HG03045 (cell line): ENCODE measurements around the gene MEAF6.
A peak's percentile ranks its signal among the peaks of the same experiment; 100 is the strongest.
"Not testable (repeated sequence)": the region's sequence is repeated elsewhere in the genome, so short reads cannot be mapped to it uniquely, and the experiment has no call there.

Experiments
- ATAC-seq: cut with Tn5 transposase; IDR thresholded peaks from one replicate; pipeline ENCODE4 v1.9.1; 2021; ENCODE audit warnings: mild to moderate bottlenecking, moderate library complexity; ENCODE audit not compliant: unreplicated experiment

MEAF6 gene

GRCh38 chr1:37514350-37515184, at the start of gene MEAF6:
Gene MEAF6 (minus strand): TSS chr1:37514766. CDS start chr1:37514746, 20 bp downstream.
- peak; percentile 94 for ATAC-seq

- ATAC-seq: no peak
Measured at GRCh38 chr1:37562984-37563383, 48.4 kb upstream of the MEAF6 start.

- no peak for ATAC-seq
Measured at GRCh38 chr1:37561133-37562132, 46.9 kb upstream of the MEAF6 start.

- ATAC-seq: no peak
Measured at GRCh38 chr1:37560401-37561132, 46.0 kb upstream of the MEAF6 start.

- ATAC-seq: not testable (repeated sequence)
Measured at GRCh38 chr1:37559957-37560379, 45.4 kb upstream of the MEAF6 start.

GRCh38 chr1:37559080-37559479, 44.5 kb upstream of the MEAF6 start:
- no peak for ATAC-seq

- no peak for ATAC-seq
Measured at GRCh38 chr1:37558411-37558810, 43.8 kb upstream of the MEAF6 start.

GRCh38 chr1:37557402-37557801, 42.8 kb upstream of the MEAF6 start:
- no peak for ATAC-seq

GRCh38 chr1:37556712-37557196, 42.2 kb upstream of the MEAF6 start, which contains the start of gene DNALI1:
Gene DNALI1 (plus strand): TSS chr1:37556940. CDS start chr1:37556995, 55 bp downstream.
- no peak for ATAC-seq

- ATAC-seq: peak; percentile 70
Measured at GRCh38 chr1:37553927-37554808, 39.6 kb upstream of the MEAF6 start, which contains the start of gene SNIP1. Gene SNIP1 (minus strand): TSS chr1:37554293. CDS start chr1:37554229, 64 bp downstream.

- ATAC-seq: peak; percentile 8
Measured at GRCh38 chr1:37553598-37553926, 39.0 kb upstream of the MEAF6 start.

GRCh38 chr1:37549341-37549740, 34.8 kb upstream of the MEAF6 start:
- ATAC-seq: no peak

GRCh38 chr1:37545019-37545418, 30.5 kb upstream of the MEAF6 start:
- no peak for ATAC-seq

- ATAC-seq: no peak
Measured at GRCh38 chr1:37544530-37544929, 30.0 kb upstream of the MEAF6 start.

- no peak for ATAC-seq
Measured at GRCh38 chr1:37540036-37540785, 25.6 kb upstream of the MEAF6 start.

- ATAC-seq: not testable (repeated sequence)
Measured at GRCh38 chr1:37539154-37539553, 24.6 kb upstream of the MEAF6 start.

- ATAC-seq: no peak
Measured at GRCh38 chr1:37537378-37537777, 22.8 kb upstream of the MEAF6 start.

- ATAC-seq: no peak
Measured at GRCh38 chr1:37533317-37534093, 18.9 kb upstream of the MEAF6 start.
